Epithelial cell of proximal tubule (primary cell): Measurements from ENCODE around the gene ASB14. TPM values are rescaled to one million over a fixed set of nuclear protein-coding genes. Genes with fewer than 3 reads are reported as not detected.

Experiments
- DNase-seq: peaks from one replicate; pipeline ENCODE4 v3.0.0-alpha.2; 2011; ENCODE audit warnings: low read depth
- H3K4me3 ChIP-seq: 2 replicates; pipeline ENCODE4 v1.5.1; 2011; ENCODE audit warnings: low read depth, mild to moderate bottlenecking, low read length
- CTCF ChIP-seq: conservative IDR thresholded peaks from 2 replicates; pipeline ENCODE4 v1.5.1; 2012; ENCODE audit warnings: low read depth, mild to moderate bottlenecking, low read length
- total RNA-seq: library from RNA; depleted of rRNA; stranded (reverse); fragments of >200 nt; gene quantifications from 2 replicates; pipeline ENCODE4 v1.2.3, GENCODE V29; 2015

ASB14 gene
- total RNA-seq, 1 donor from 2014 or later, result not detected

GRCh38 chr3:57298041-57298440 is 5.6 kb upstream of the ASB14 start:
- no peak overlapping the region for H3K4me3 ChIP-seq
- TF ChIP-seq CTCF, result peak; percentile 36
- DNase-seq, result peak; percentile 68

GRCh38 chr3:57292897-57293526 is 527 bp upstream of the ASB14 start:
- no peak for TF ChIP-seq CTCF
- no peak for DNase-seq
- no peak overlapping the region for H3K4me3 ChIP-seq

- no peak overlapping the region for H3K4me3 ChIP-seq
- no peak for DNase-seq
- TF ChIP-seq CTCF, result no peak
These were observed 4.1 kb downstream of the ASB14 start for GRCh38 chr3:57288403-57288802.

- no peak overlapping the region for H3K4me3 ChIP-seq
- no peak for DNase-seq
- TF ChIP-seq CTCF, result no peak
These were observed 5.3 kb downstream of the ASB14 start for GRCh38 chr3:57287205-57287604.

- TF ChIP-seq CTCF, result no peak
- no peak overlapping the region for H3K4me3 ChIP-seq
- no peak for DNase-seq
These were observed 9.2 kb downstream of the ASB14 start for GRCh38 chr3:57283334-57283733.

- no peak for DNase-seq
- no peak overlapping the region for H3K4me3 ChIP-seq
- no peak for TF ChIP-seq CTCF
These were observed 10.8 kb downstream of the ASB14 start for GRCh38 chr3:57281715-57282114.

GRCh38 chr3:57279685-57280084 is 12.8 kb downstream of the ASB14 start:
- H3K4me3 ChIP-seq, result no peak overlapping the region
- no peak for TF ChIP-seq CTCF
- DNase-seq, result no peak
